H1 (cell line): ENCODE data around the gene CDK5RAP2. TPM values are rescaled to one million over a fixed set of nuclear protein-coding genes. Genes with fewer than 3 reads are reported as not detected.

Experiments
- CTCF ChIA-PET: fragments of 300-600 bp; sonication (Branson Sonifier 250); formaldehyde crosslinking; loops from one replicate; lab custom pipeline; 2021; ENCODE audit not compliant: partially characterized antibody; lab: Charles Lee
- POLR2A ChIA-PET: fragments of 300-600 bp; sonication (Branson Sonifier 250); formaldehyde crosslinking; loops from one replicate; lab custom pipeline; 2021; ENCODE audit warnings: inconsistent platforms; ENCODE audit not compliant: partially characterized antibody; lab: Charles Lee
- DNase-seq, 2 experiments: peaks; one replicate each; pipeline versions ENCODE4 v3.0.0 to v3.0.0-alpha.2; 2010 to 2022; ENCODE audit warnings: low spot score in 2 of 2, low read depth in 1 of 2, mixed read lengths in 1 of 2
- FAIRE-seq: peaks from 2 replicates; lab custom pipeline; 2011; peaks lifted over from hg19 to GRCh38; lab: Jason Lieb, UNC
- H2AFZ ChIP-seq: 2 replicates; pipeline ENCODE4 v1.8.1; 2012; ENCODE audit warnings: low read length, inconsistent platforms
- H2AK5ac ChIP-seq: 2 replicates; pipeline ENCODE4 v1.6.1; 2013; ENCODE audit warnings: low read depth, low read length
- H2BK120ac ChIP-seq: replicated peaks from 2 replicates; pipeline ENCODE3; 2013; ENCODE audit warnings: low read depth, low read length, inconsistent platforms
- H2BK12ac ChIP-seq: 2 replicates; pipeline ENCODE4 v1.6.1; 2013; ENCODE audit warnings: low read depth, low read length
- H2BK15ac ChIP-seq: 2 replicates; pipeline ENCODE4 v1.6.1; 2013; ENCODE audit warnings: low read length
- H2BK20ac ChIP-seq: 2 replicates; pipeline ENCODE4 v1.6.1; 2013; ENCODE audit warnings: low read length
- H2BK5ac ChIP-seq: 2 replicates; pipeline ENCODE4 v1.6.1; 2013; ENCODE audit warnings: low read depth, low read length
- H3K14ac ChIP-seq: 2 replicates; pipeline ENCODE4 v1.6.1; 2013; ENCODE audit warnings: inconsistent platforms; ENCODE audit not compliant: insufficient read length
- H3K18ac ChIP-seq: 2 replicates; pipeline ENCODE4 v1.6.1; 2013; ENCODE audit warnings: low read length; ENCODE audit errors: extremely low read depth
- H3K23ac ChIP-seq: 2 replicates; pipeline ENCODE4 v1.6.1; 2013; ENCODE audit warnings: inconsistent platforms; ENCODE audit not compliant: insufficient read length
- H3K23me2 ChIP-seq: 2 replicates; pipeline ENCODE4 v1.6.1; 2013; ENCODE audit warnings: low read depth, low read length
- H3K27ac ChIP-seq: 2 replicates; pipeline ENCODE4 v1.6.1; 2011; ENCODE audit warnings: low read depth, low read length, inconsistent platforms
- H3K27me3 ChIP-seq, 4 experiments: replicated peaks in 1 of 4; 1 replicate in 1 of 4; 2 replicates in 3 of 4; pipeline versions ENCODE4 v1.6.1 to v1.8.1; 2011 to 2013; ENCODE audit warnings: low read length in 3 of 4, mild to moderate bottlenecking in 3 of 4, inconsistent platforms in 2 of 4, mixed read lengths in 2 of 4, moderate library complexity in 1 of 4; ENCODE audit not compliant: control insufficient read depth in 3 of 4, insufficient read depth in 3 of 4; ENCODE audit errors: extremely low read depth in 1 of 4
- H3K36me3 ChIP-seq, 4 experiments: 2 replicates each; pipeline versions ENCODE4 v1.6.1 to v1.8.1; 2011 to 2013; ENCODE audit warnings: mild to moderate bottlenecking in 4 of 4, low read length in 3 of 4, moderate library complexity in 2 of 4, control low read depth in 1 of 4, inconsistent platforms in 1 of 4; ENCODE audit not compliant: insufficient read depth in 4 of 4, control insufficient read depth in 2 of 4
- H3K4ac ChIP-seq: replicated peaks from 2 replicates; pipeline ENCODE3; 2013; ENCODE audit warnings: low read length, low read depth, mixed read lengths, inconsistent platforms; ENCODE audit not compliant: insufficient read length
- H3K4me1 ChIP-seq, 4 experiments: replicated peaks in 1 of 4; 1 replicate in 1 of 4; 2 replicates in 3 of 4; pipeline versions ENCODE4 v1.6.1 to v1.8.1; 2011 to 2013; ENCODE audit warnings: low read length in 3 of 4, inconsistent platforms in 2 of 4, mixed read lengths in 1 of 4; ENCODE audit not compliant: insufficient read depth in 4 of 4, control insufficient read depth in 3 of 4
- H3K4me2 ChIP-seq, 2 experiments: 2 replicates each; pipeline versions ENCODE4 v1.6.1 to v1.8.1; 2011 to 2013; ENCODE audit warnings: low read depth in 2 of 2, low read length in 2 of 2, control low read depth in 1 of 2, inconsistent platforms in 1 of 2, mild to moderate bottlenecking in 1 of 2; ENCODE audit not compliant: insufficient read depth in 1 of 2
- H3K4me3 ChIP-seq, 4 experiments: fragments of 200-600, 300-600 bp in 1 of 4; sonication (generic), shearing (Covaris generic), sonication (Bioruptor Twin) in 1 of 4; 2 replicates each; pipeline versions ENCODE4 v1.5.1 to v1.8.1; 2011 to 2016; ENCODE audit warnings: low read length in 4 of 4, low read depth in 3 of 4, control low read depth in 2 of 4, inconsistent platforms in 2 of 4, mild to moderate bottlenecking in 2 of 4, mixed read lengths in 1 of 4, moderate library complexity in 1 of 4; ENCODE audit not compliant: insufficient read depth in 2 of 4; ENCODE audit errors: extremely low read depth in 1 of 4
- H3K56ac ChIP-seq: replicated peaks from 2 replicates; pipeline ENCODE3; 2013; ENCODE audit warnings: low read depth, mild to moderate bottlenecking, mixed read lengths, low read length, inconsistent platforms; ENCODE audit not compliant: insufficient read length
- H3K79me1 ChIP-seq: 2 replicates; pipeline ENCODE4 v1.6.1; 2013; ENCODE audit warnings: low read depth, low read length, control low read depth
- H3K79me2 ChIP-seq, 2 experiments: 2 replicates each; pipeline versions ENCODE4 v1.6.1 to v1.8.1; 2012 to 2013; ENCODE audit warnings: low read length in 2 of 2, mild to moderate bottlenecking in 2 of 2, inconsistent platforms in 1 of 2; ENCODE audit not compliant: insufficient read depth in 2 of 2, control insufficient read depth in 1 of 2
- H3K9ac ChIP-seq, 4 experiments: replicated peaks in 1 of 4; 1 replicate in 1 of 4; 2 replicates in 3 of 4; pipeline versions ENCODE4 v1.6.1 to v1.8.1; 2011 to 2013; ENCODE audit warnings: low read depth in 3 of 4, low read length in 3 of 4, control low read depth in 2 of 4, mild to moderate bottlenecking in 2 of 4, moderate library complexity in 2 of 4, inconsistent platforms in 1 of 4; ENCODE audit errors: extremely low read depth in 1 of 4
- H3K9me3 ChIP-seq, 2 experiments: 2 replicates each; pipeline versions ENCODE4 v1.6.1 to v1.8.1; 2012 to 2013; ENCODE audit warnings: mild to moderate bottlenecking in 2 of 2, moderate library complexity in 2 of 2, control low read depth in 1 of 2, inconsistent platforms in 1 of 2, low read depth in 1 of 2, low read length in 1 of 2, mixed read lengths in 1 of 2; ENCODE audit not compliant: insufficient read depth in 2 of 2
- H4K20me1 ChIP-seq, 2 experiments: replicated peaks in 1 of 2; 2 replicates each; pipeline versions ENCODE3 to v1.8.1; 2011 to 2013; ENCODE audit warnings: inconsistent platforms in 2 of 2, low read length in 2 of 2, mild to moderate bottlenecking in 1 of 2; ENCODE audit not compliant: insufficient read depth in 2 of 2, control insufficient read depth in 1 of 2
- H4K5ac ChIP-seq: 2 replicates; pipeline ENCODE4 v1.6.1; 2013; ENCODE audit warnings: low read length, low read depth, mixed read lengths, inconsistent platforms; ENCODE audit not compliant: insufficient read length
- H4K8ac ChIP-seq: 2 replicates; pipeline ENCODE4 v1.8.0; 2013; ENCODE audit warnings: mild to moderate bottlenecking, moderate library complexity, low read length, inconsistent platforms; ENCODE audit not compliant: insufficient read depth; ENCODE audit errors: extremely low read depth
- H4K91ac ChIP-seq: replicated peaks from 2 replicates; pipeline ENCODE3; 2013; ENCODE audit warnings: low read length, mixed read lengths, inconsistent platforms; ENCODE audit not compliant: insufficient read length
- ATF2 ChIP-seq: IDR thresholded peaks from 2 replicates; pipeline ENCODE4 v1.6.1; 2012; ENCODE audit warnings: low read length, inconsistent platforms
- FOSL1 ChIP-seq: IDR thresholded peaks from 2 replicates; pipeline ENCODE4 v1.6.1; 2011; ENCODE audit warnings: mild to moderate bottlenecking, low read depth, low read length, moderate library complexity; ENCODE audit not compliant: insufficient read depth
- POLR2A ChIP-seq, 2 experiments: IDR thresholded peaks; 1 replicate in 1 of 2; 2 replicates in 1 of 2; pipeline ENCODE4 v1.6.1; 2011; ENCODE audit warnings: low read depth in 2 of 2, low read length in 2 of 2, mild to moderate bottlenecking in 2 of 2; ENCODE audit errors: control extremely low read depth in 1 of 2
- RNF2 ChIP-seq: fragments of 200-900, 300-1000 bp; sonication (generic); IDR thresholded peaks from 2 replicates; pipeline ENCODE4 v1.7.1; 2016; ENCODE audit warnings: borderline replicate concordance, low read depth, mild to moderate bottlenecking, antibody characterized with exemption, low read length; ENCODE audit not compliant: poor library complexity, severe bottlenecking; ENCODE audit errors: missing control alignments
- RXRA ChIP-seq: IDR thresholded peaks from 2 replicates; pipeline ENCODE4 v1.6.1; 2011; ENCODE audit warnings: low read depth, mild to moderate bottlenecking, low read length, moderate library complexity; ENCODE audit not compliant: insufficient read depth
- SIRT6 ChIP-seq: IDR thresholded peaks from one replicate; pipeline ENCODE4 v1.7.1; 2012; ENCODE audit warnings: low read length, inconsistent platforms
- SIX5 ChIP-seq: IDR thresholded peaks from 2 replicates; pipeline ENCODE4 v1.6.1; 2011; ENCODE audit warnings: mild to moderate bottlenecking, low read depth, low read length
- WGBS, 2 experiments: shearing (Covaris generic) in 1 of 2; methylation state at CpG; one replicate each; pipeline versions ENCODE4 v1.1.6 to v1.1.7; 2013 to 2015; ENCODE audit warnings: low lambda C conversion rate in 2 of 2, mixed read lengths in 2 of 2, inconsistent platforms in 1 of 2, low coverage in 1 of 2, missing lambda C conversion rate in 1 of 2; ENCODE audit not compliant: insufficient replicate concordance in 2 of 2, insufficient coverage in 1 of 2, insufficient read length in 1 of 2; ENCODE audit errors: extremely low coverage in 1 of 2, missing lambda C conversion rate in 1 of 2; 5-methylcytosine and 5-hydroxymethylcytosine counted together
- polyA plus RNA-seq, 7 experiments: library from polyadenylated mRNA; depleted of rRNA in 3 of 7; stranded (reverse) in 5 of 7; unstranded in 2 of 7; fragments of >200 nt in 5 of 7; fragments of 200-250 nt in 2 of 7; gene quantifications; 1 replicate in 5 of 7; 2 replicates in 1 of 7; 4 replicates in 1 of 7; pipeline versions ENCODE4 v1.2.1 to v1.2.3, GENCODE V29; 2011 to 2013; ENCODE audit warnings: missing spikeins in 2 of 7, mixed read lengths in 2 of 7
- total RNA-seq: library from RNA; stranded (reverse); fragmentation: NEBNext Ultra II Directional; extraction: Animal tissue kit (Norgen Biotek cat#: 25700); gene quantifications from 2 replicates; pipeline ENCODE4 v1.2.1, GENCODE V29; 2021

CDK5RAP2 gene
- total and polyA plus RNA-seq, 2 of the 8 experiments (the other 6 are each of a cell fraction or from before 2014, with no cell fraction given), result 19.8 to 49.4 TPM

GRCh38 chr9:120386390-120387131 is 193.4 kb downstream of the CDK5RAP2 start:
- Histone ChIP-seq H3K14ac (no peak overlapping the region), H3K9ac (no peak overlapping the region), H2BK5ac (no peak overlapping the region), H2BK120ac (no peak overlapping the region), H3K23me2 (no peaks in the 10 kb centered on the region), H3K56ac (no peak overlapping the region), H3K79me1 (no peaks in the 10 kb centered on the region), H3K4me1 (0 out of 7 replicates have a peak, but pooled peaks cover 0 to 7% (median 0%) of the 10 kb centered on the region in 4 experiments), H3K27ac (no peak overlapping the region), H2BK15ac (no peak overlapping the region), H4K5ac (no peak overlapping the region), H4K8ac (no peak overlapping the region), H3K79me2 (no peaks in the 10 kb centered on the region), H4K20me1 (no peaks in the 10 kb centered on the region), H3K4me2 (no peak overlapping the region), H2AK5ac (no peak overlapping the region), H3K18ac (no peak overlapping the region), H3K4me3 (no peak overlapping the region), H3K27me3 (no peaks in the 10 kb centered on the region; a peak in 1 of 7 replicates), H3K23ac (no peak overlapping the region), H3K4ac (no peak overlapping the region), H2BK20ac (no peak overlapping the region), H2BK12ac (no peak overlapping the region), H3K9me3 (no peaks in the 10 kb centered on the region), H4K91ac (no peak overlapping the region), H2AFZ (no peak overlapping the region), H3K36me3 (peaks cover 6 to 13% (median 10%) of the 10 kb centered on the region in 4 experiments; a peak in 5 of 8 replicates)
- ChIA-PET POLR2A (interaction anchor here (1.0 kb wide), 1 partner anchor 10 kb away, joined by 3 read pairs; no protein-coding TSS in a partner anchor), CTCF (interaction anchor here (1.1 to 3.6 kb wide), 2 partner anchors 53 to 90 kb away, joined by 4 to 26 read pairs; no protein-coding TSS in a partner anchor)
- WGBS, 2 experiments, result 92% methylated on average over 10 of the region's 11 CpGs; no CpG with 5 or more reads in 1 of the 2 experiments
- TF ChIP-seq SIX5 (no peak), RXRA (no peak), FOSL1 (no peak), SIRT6 (no peak), ATF2 (no peak), RNF2 (no peak), POLR2A (IDR thresholded peaks at IDR 0.05; ENCODE audit: control extremely low read depth in 1 of 2, low read depth in 2 of 2, low read length in 2 of 2) (no peak)
- no peak for DNase-seq
- FAIRE-seq, result no peak
